ENCODE results near the gene C9orf152. TPM values are rescaled to one million over a fixed set of nuclear protein-coding genes. Genes with fewer than 3 reads are reported as not detected.

The C9orf152 gene
- total and polyA plus RNA-seq, 2 of the 13 experiments (the other 11 are each of a cell fraction or from before 2014, with no cell fraction given), result 0.24 to 0.48 TPM

DNA sequence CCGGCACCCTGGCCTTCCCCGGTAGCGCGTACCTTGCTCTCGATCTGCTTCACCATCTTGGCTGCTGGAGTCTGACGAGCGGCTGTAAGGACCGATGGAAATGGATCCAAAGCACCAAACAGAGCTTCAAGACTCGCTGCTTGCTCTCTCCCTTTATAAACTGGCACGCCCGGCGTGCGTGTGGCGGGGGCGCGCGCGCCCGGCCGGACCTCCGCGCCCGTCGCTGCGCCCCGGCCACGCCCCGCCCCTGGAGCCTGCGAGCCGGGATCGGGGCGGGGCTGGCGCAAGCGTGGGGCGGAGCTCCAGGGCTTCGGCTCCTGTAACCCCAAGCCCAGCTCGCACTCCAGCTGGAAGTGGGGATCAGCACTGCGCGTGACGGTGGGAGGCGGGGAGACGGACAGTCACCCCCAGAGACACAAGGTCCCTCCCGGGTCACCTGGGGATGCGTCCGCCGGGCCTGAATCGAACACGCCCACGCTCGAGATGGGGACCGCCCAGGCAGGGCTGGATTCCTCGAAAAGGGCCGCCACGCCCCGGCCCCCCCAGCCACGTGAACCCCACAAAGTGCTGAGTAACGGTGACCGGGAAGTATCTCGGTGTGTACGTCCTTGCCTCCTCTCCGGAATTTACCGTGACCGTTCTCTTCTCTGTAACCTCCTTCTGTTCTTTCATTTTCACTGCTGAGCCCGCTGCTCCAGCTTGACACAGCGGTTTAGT lies 48.6 kb upstream of the C9orf152 start, which contains the start of gene TXN (continued):
- peak; percentile 62; the same call in 1 of the 2 replicates for TF ChIP-seq ZNF350 (CRISPR knock-in tag; IDR thresholded peaks at IDR 0.05; ENCODE audit: borderline replicate concordance, low read depth)
- no peak for TF ChIP-seq SNAI1 (CRISPR knock-in tag; IDR thresholded peaks at IDR 0.05; ENCODE audit: borderline replicate concordance)
- peak; percentile 23 for TF ChIP-seq MED8 (CRISPR knock-in tag; IDR thresholded peaks at IDR 0.05; ENCODE audit: insufficient replicate concordance)
- TF ChIP-seq TOE1 (CRISPR knock-in tag; IDR thresholded peaks at IDR 0.05), result no peak; the same call in 1 of the 2 replicates
- TF ChIP-seq DMTF1 (CRISPR knock-in tag; IDR thresholded peaks at IDR 0.05), result no peak
- TF ChIP-seq SUZ12 (IDR thresholded peaks at IDR 0.05; ENCODE audit: low read depth, low read length), result no peak
- TF ChIP-seq SNRNP70 (IDR thresholded peaks at IDR 0.05; ENCODE audit: low read depth, low read length), result no peak
- TF ChIP-seq ZBTB7A (CRISPR knock-in tag; IDR thresholded peaks at IDR 0.05), result no peak
- no peak for TF ChIP-seq HIVEP1 (CRISPR knock-in tag; IDR thresholded peaks at IDR 0.05)
- peak; percentile 82 for TF ChIP-seq RXRA (CRISPR knock-in tag; IDR thresholded peaks at IDR 0.05)
- no peak for TF ChIP-seq ZNF3 (CRISPR knock-in tag; IDR thresholded peaks at IDR 0.05)
- 0 out of 2 replicates have a peak, but pooled peaks have one; percentile 20 for TF ChIP-seq ZNF234 (CRISPR knock-in tag; conservative IDR thresholded peaks at IDR 0.05)
- TF ChIP-seq NCOA1 (CRISPR knock-in tag; IDR thresholded peaks at IDR 0.05), result peak; percentile 62; the same call in 1 of the 2 replicates
- TF ChIP-seq ZNF20 (CRISPR knock-in tag; IDR thresholded peaks at IDR 0.05), result no peak
- no peak for TF ChIP-seq ZNF556 (CRISPR knock-in tag; IDR thresholded peaks at IDR 0.05; ENCODE audit: borderline replicate concordance)
- peak; percentile 17; the same call in 1 of the 2 replicates for TF ChIP-seq ELF3 (CRISPR knock-in tag; IDR thresholded peaks at IDR 0.05)
- no peak for TF ChIP-seq SMAD1 (CRISPR knock-in tag; IDR thresholded peaks at IDR 0.05; ENCODE audit: borderline replicate concordance, low read depth)
- no peak for TF ChIP-seq ZFP62 (CRISPR knock-in tag; IDR thresholded peaks at IDR 0.05)
- no peak for TF ChIP-seq SNAPC2 (CRISPR knock-in tag; IDR thresholded peaks at IDR 0.05)
- TF ChIP-seq HOXA9 (CRISPR knock-in tag; IDR thresholded peaks at IDR 0.05; ENCODE audit: borderline replicate concordance), result no peak; the same call in 1 of the 2 replicates
- TF ChIP-seq RARG (CRISPR knock-in tag; IDR thresholded peaks at IDR 0.05; ENCODE audit: low read depth), result no peak
- peak; percentile 2; the same call in 1 of the 2 replicates for TF ChIP-seq CEBPG (CRISPR knock-in tag; IDR thresholded peaks at IDR 0.05)
- TF ChIP-seq PPARG (CRISPR knock-in tag; conservative IDR thresholded peaks at IDR 0.05), result no peak; the same call in 1 of the 2 replicates
- TF ChIP-seq MTA1 (CRISPR knock-in tag; IDR thresholded peaks at IDR 0.05; ENCODE audit: borderline replicate concordance), result no peak; the same call in 1 of the 2 replicates
- peak; percentile 47 for TF ChIP-seq ZNF441 (CRISPR knock-in tag; IDR thresholded peaks at IDR 0.05; ENCODE audit: borderline replicate concordance)
- no peak for TF ChIP-seq SMAD9 (CRISPR knock-in tag; IDR thresholded peaks at IDR 0.05)
- TF ChIP-seq RELA (CRISPR knock-in tag; IDR thresholded peaks at IDR 0.05), result 0 out of 2 replicates have a peak, but pooled peaks have one; percentile 12
- TF ChIP-seq, protein P1, sequence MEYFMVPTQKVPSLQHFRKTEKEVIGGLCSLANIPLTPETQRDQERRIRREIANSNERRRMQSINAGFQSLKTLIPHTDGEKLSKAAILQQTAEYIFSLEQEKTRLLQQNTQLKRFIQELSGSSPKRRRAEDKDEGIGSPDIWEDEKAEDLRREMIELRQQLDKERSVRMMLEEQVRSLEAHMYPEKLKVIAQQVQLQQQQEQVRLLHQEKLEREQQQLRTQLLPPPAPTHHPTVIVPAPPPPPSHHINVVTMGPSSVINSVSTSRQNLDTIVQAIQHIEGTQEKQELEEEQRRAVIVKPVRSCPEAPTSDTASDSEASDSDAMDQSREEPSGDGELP (IDR thresholded peaks at IDR 0.05; ENCODE audit: borderline replicate concordance, low read depth), result peak; percentile 74; the same call in 1 of the 2 replicates
- TF ChIP-seq KDM5B (CRISPR knock-in tag; IDR thresholded peaks at IDR 0.05; ENCODE audit: borderline replicate concordance), result no peak; the same call in 1 of the 2 replicates
- TF ChIP-seq THYN1 (CRISPR knock-in tag; IDR thresholded peaks at IDR 0.05; ENCODE audit: borderline replicate concordance, low read depth), result no peak

All from HepG2 (cell line).